ENCODE results near the gene ICA1L.
A peak's percentile ranks its signal among the peaks of the same experiment; 100 is the strongest.

DNA sequence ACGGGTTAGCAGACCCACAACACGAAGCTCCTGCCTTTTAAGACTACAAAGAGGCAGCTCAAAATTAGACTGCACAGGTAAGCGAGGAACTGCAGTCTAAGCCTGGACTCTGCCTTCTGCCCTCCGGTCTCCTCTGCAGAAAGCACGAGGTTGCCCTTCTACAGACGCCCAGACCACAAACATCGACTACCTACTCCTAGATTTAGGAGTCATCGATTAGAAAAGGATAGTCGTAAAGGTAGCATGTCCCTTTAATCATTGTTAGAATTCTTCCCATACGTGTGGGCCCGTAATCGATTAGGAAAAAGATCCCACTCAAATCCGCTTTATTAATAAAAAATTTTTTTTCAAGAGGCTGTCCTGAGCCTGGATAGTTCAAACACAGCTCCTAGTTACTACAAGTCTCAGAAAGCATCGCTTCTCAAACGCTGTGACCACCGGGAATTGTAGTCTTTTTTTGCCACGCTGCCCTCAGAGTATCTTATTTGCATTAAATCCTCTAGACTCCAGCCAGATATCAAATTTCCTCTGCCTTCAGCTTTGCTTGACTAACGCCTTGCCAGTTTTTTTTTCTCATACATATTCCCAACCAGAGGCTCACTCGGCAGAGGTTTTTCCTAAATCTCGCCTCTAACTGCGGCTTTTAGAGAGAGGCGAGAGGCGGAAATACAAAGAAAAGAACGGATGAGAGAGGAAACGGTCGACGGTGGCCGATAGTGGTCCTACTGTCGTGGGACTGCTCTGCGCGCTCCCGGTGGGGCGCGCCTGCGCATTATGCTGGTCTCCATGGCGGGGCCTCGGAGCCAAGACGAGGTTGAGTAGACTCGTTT is 40.2 kb upstream of the ICA1L start, which contains the start of the genes CARF and WDR12:
- TF ChIP-seq, protein P1, sequence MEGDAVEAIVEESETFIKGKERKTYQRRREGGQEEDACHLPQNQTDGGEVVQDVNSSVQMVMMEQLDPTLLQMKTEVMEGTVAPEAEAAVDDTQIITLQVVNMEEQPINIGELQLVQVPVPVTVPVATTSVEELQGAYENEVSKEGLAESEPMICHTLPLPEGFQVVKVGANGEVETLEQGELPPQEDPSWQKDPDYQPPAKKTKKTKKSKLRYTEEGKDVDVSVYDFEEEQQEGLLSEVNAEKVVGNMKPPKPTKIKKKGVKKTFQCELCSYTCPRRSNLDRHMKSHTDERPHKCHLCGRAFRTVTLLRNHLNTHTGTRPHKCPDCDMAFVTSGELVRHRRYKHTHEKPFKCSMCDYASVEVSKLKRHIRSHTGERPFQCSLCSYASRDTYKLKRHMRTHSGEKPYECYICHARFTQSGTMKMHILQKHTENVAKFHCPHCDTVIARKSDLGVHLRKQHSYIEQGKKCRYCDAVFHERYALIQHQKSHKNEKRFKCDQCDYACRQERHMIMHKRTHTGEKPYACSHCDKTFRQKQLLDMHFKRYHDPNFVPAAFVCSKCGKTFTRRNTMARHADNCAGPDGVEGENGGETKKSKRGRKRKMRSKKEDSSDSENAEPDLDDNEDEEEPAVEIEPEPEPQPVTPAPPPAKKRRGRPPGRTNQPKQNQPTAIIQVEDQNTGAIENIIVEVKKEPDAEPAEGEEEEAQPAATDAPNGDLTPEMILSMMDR (IDR thresholded peaks at IDR 0.05) = no peak
- TF ChIP-seq POLR2A (IDR thresholded peaks at IDR 0.05) (peak in 1 of 2 donors; percentile 53), POLR2AphosphoS5 (IDR thresholded peaks at IDR 0.05) (peak in 1 of 3 donors; percentile 92), EP300 (IDR thresholded peaks at IDR 0.05) (no peak)

All from suprapubic skin (tissue), 4 donors.